Left hindlimb (tissue), 1 donor: ENCODE results near the gene PRLR.

Source experiments
- DNase-seq: peaks from one replicate; pipeline ENCODE4 v3.0.0-alpha.2; 2018

The PRLR gene

GRCh38 chr5:35158622-35159369 is 71.5 kb downstream of the PRLR start:
- DNase-seq, result no peak

- no peak for DNase-seq
These were observed 72.1 kb downstream of the PRLR start for GRCh38 chr5:35158204-35158603.

GRCh38 chr5:35153375-35153932 is 76.8 kb downstream of the PRLR start:
- DNase-seq, result no peak

GRCh38 chr5:35152733-35153132 is 77.6 kb downstream of the PRLR start:
- no peak for DNase-seq

- no peak for DNase-seq
These were observed 79.0 kb downstream of the PRLR start for GRCh38 chr5:35151146-35151920.

GRCh38 chr5:35149041-35149440 is 81.2 kb downstream of the PRLR start:
- no peak for DNase-seq

GRCh38 chr5:35146406-35146805 is 83.9 kb downstream of the PRLR start:
- DNase-seq, result no peak

GRCh38 chr5:35145691-35146317 is 84.5 kb downstream of the PRLR start:
- DNase-seq, result no peak

GRCh38 chr5:35145012-35145411 is 85.3 kb downstream of the PRLR start:
- DNase-seq, result no peak

- no peak for DNase-seq
These were observed 86.4 kb downstream of the PRLR start for GRCh38 chr5:35143841-35144240.

GRCh38 chr5:35141739-35142138 is 88.5 kb downstream of the PRLR start:
- DNase-seq, result no peak

GRCh38 chr5:35138232-35138631 is 92.1 kb downstream of the PRLR start:
- no peak for DNase-seq

GRCh38 chr5:35136386-35136785 is 93.9 kb downstream of the PRLR start:
- no peak for DNase-seq

- no peak for DNase-seq
These were observed 95.0 kb downstream of the PRLR start for GRCh38 chr5:35135239-35135700.

- DNase-seq, result no peak
These were observed 95.8 kb downstream of the PRLR start for GRCh38 chr5:35134278-35135030.

- DNase-seq, result no peak
These were observed 97.1 kb downstream of the PRLR start for GRCh38 chr5:35133186-35133585.

GRCh38 chr5:35131723-35132122 is 98.6 kb downstream of the PRLR start:
- no peak for DNase-seq

GRCh38 chr5:35129921-35130485 is 100.3 kb downstream of the PRLR start:
- no peak for DNase-seq

- no peak for DNase-seq
These were observed 101.0 kb downstream of the PRLR start for GRCh38 chr5:35129276-35129675.

GRCh38 chr5:35127006-35127405 is 103.3 kb downstream of the PRLR start:
- DNase-seq, result no peak

GRCh38 chr5:35125746-35126145 is 104.5 kb downstream of the PRLR start:
- no peak for DNase-seq

- DNase-seq, result no peak
These were observed 105.4 kb downstream of the PRLR start for GRCh38 chr5:35124932-35125331.
